ENCODE measurements around the gene ESYT1.

Gene ESYT1

GRCh38 chr12:56189918-56190694 lies 62.0 kb downstream of the ESYT1 start:
- peak; percentile 94 for DNase-seq

DNA sequence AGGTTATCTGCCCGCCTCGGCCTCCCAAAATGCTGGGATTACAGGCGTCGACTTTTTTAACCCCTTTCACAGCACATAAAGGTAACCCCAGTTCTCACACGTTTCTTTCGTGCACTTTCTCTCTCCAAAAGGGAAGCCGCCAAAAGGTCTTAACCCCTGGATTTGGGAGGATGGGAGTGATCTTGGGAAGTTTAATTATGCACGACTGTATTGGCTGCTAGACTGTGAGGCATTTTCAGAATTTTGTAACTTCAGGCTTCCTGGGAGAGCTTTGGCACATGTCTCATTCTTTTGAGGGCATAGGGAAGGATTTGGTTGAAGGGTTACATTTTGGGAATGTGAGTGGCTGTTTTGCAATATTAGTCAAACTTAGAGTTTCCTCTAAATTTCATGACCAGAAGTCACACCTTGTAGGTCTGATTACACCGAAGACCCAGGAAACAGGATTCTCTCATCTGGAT lies 62.7 kb downstream of the ESYT1 start:
- no peak for DNase-seq

GRCh38 chr12:56192582-56192981 lies 64.5 kb downstream of the ESYT1 start:
- DNase-seq = no peak

GRCh38 chr12:56193025-56193578 lies 65.0 kb downstream of the ESYT1 start:
- DNase-seq = peak; percentile 86
